Adrenal gland (tissue), 5 donors: ENCODE results near the gene OR2W3.

Experiments used
- POLR2A ChIP-seq, 2 donors: fragments of 450-650 bp; IDR thresholded peaks; one replicate each; pipeline ENCODE4 v1.6.1; 2017; ENCODE audit warnings: antibody characterized with exemption in 2 of 2, mild to moderate bottlenecking in 2 of 2, moderate library complexity in 1 of 2
- TF ChIP-seq, protein P1 (sequence below), 6 experiments: fragments of 450-650 bp in 4 of 6; fragments of 200-600 bp in 2 of 6; sonication (generic) in 1 of 6; IDR thresholded peaks; 1 replicate in 5 of 6; 2 replicates in 1 of 6; pipeline versions ENCODE4 v1.5.1 to v1.8.0; 2016 to 2021; ENCODE audit warnings: antibody characterized with exemption in 6 of 6, mild to moderate bottlenecking in 2 of 6, moderate library complexity in 1 of 6
- donor health status: DM: no; HTN: no; CAD: no.

GRCh38 chr1:247895163-247895637 is at the start of gene OR2W3:
- TF ChIP-seq, protein P1, sequence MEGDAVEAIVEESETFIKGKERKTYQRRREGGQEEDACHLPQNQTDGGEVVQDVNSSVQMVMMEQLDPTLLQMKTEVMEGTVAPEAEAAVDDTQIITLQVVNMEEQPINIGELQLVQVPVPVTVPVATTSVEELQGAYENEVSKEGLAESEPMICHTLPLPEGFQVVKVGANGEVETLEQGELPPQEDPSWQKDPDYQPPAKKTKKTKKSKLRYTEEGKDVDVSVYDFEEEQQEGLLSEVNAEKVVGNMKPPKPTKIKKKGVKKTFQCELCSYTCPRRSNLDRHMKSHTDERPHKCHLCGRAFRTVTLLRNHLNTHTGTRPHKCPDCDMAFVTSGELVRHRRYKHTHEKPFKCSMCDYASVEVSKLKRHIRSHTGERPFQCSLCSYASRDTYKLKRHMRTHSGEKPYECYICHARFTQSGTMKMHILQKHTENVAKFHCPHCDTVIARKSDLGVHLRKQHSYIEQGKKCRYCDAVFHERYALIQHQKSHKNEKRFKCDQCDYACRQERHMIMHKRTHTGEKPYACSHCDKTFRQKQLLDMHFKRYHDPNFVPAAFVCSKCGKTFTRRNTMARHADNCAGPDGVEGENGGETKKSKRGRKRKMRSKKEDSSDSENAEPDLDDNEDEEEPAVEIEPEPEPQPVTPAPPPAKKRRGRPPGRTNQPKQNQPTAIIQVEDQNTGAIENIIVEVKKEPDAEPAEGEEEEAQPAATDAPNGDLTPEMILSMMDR (IDR thresholded peaks at IDR 0.05): no peak
- no peak for TF ChIP-seq POLR2A (IDR thresholded peaks at IDR 0.05)
